Measurements from ENCODE around the gene CLIP4. TPM values are rescaled to one million over a fixed set of nuclear protein-coding genes. Genes with fewer than 3 reads are reported as not detected.

Gene CLIP4
- total RNA-seq, 1 experiment from 2014 or later: 40.3 TPM

- no peak for DNase-seq (ENCODE audit: low read depth)
Measured at GRCh38 chr2:29219374-29219773, 104.2 kb downstream of the CLIP4 start.

DNA sequence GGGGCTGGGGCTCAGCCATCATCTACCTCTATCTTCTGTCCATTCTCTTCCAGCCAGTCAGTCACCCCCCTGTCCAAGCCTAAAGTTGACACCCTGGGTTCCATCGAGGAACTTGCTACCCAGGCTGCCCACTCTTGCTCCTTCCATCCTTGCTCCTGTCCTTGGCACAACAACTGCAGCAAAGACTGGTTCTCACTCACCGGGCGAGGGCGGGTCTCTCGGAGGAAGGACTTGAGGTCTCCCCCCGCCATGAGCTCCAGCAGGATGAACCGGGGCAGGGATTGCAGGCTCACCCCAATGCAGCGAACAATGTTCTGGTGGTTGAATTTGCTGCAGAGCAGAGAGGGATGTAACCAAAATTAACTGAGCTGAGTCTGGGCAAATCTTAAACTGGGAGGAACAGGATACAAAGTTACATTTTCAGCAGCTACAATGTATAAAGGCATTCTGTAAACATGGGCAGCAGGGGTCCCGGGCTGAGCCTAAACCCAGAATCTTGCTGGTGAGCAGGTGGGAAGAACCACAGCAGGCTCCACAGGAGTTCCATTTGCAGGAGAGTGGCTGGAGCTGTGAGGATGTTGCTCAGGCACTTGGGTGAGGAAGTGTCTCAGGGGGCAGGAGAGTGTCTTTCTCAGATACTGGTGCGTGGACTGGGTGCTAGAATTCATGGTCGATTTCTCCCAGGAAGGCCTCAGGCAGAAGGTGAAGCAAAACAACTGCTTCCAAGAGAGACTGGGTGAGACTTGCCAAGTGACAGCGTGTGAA, 105.5 kb downstream of the CLIP4 start:
- DNase-seq (ENCODE audit: low read depth): no peak

GRCh38 chr2:29222381-29223179, 107.4 kb downstream of the CLIP4 start:
- no peak for DNase-seq (ENCODE audit: low read depth)

GRCh38 chr2:29223257-29223656, 108.0 kb downstream of the CLIP4 start:
- DNase-seq (ENCODE audit: low read depth): no peak

DNA sequence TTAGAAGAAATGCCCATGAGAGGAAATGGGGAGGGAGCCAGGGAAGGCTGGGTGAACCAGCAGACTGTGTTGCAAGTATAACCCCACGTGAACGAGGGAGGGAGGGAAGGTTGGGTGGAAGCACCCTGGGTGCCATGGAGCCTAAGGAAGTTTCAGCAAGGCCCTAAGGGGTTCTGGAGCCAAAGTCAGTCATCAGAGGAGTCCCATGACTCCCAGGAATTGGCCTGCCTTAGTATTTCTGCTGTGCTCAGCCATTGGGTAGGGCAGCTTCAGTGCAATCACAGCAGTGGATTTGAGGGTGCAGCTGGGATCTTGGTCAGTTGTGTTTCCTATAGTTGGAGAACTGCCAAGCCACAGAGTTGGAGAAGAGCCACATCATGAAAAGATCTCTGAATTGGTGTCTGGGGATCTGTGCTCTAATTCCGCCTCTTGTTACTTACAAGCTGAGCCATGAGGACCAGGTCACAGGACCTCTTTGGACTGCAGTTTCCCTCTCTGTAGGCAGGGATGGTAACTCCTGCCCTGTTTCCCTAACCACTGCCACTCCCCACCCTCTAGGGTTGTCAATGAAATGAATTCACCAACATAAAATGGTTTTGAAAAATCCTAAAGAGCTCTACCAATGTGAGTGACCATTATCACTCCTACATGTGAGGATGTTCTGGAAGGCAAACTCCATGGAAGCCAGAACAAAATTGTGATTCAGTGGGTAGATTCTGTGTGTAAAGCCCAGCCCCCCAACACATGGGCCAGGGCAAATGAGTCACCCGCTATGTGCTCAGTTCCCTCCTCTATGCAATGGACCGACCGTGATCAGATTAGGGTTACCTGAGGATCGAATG, 108.9 kb downstream of the CLIP4 start:
- DNase-seq (ENCODE audit: low read depth): peak; percentile 96

DNA sequence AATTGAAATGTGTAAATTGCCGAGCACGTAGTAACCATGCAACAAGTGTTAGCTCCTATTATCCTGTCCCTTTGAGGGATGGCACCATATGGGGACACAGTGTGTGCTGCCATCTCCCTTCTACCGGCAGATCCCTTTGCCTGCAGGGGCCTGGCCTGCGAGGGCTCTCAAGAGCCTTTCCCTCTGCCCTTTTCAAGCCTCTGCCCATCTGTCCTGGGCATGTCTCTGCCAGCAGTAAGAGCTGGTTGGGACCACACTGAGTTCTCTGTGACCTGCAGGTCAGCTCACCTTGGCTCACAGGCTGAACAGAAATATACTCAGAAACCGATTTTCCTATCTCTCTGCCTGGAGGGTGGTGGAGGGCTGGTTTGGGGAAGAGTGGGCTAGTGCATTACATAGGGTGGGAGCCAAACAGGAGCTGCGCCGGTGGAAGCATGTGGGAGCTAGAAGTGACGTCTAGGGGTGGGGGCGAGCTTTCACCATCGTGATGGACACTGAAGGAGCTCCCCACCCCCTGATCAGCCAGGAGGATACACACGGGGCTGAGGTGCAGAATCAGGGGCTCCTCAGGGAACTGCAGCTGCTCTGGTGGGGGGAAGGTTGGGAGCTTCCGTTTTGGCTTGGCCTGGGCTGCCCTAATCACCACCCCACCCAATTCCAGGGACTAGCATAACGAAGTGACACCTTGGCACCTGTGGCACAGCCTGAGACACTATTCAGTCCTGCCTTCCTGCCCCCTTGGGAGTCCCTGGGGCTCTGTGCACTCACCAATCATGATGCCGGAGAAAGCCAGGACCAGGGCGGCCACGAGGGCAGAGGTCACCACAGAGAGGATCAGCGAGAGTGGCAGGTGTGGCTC, 109.7 kb downstream of the CLIP4 start:
- no peak for DNase-seq (ENCODE audit: low read depth)

DNA sequence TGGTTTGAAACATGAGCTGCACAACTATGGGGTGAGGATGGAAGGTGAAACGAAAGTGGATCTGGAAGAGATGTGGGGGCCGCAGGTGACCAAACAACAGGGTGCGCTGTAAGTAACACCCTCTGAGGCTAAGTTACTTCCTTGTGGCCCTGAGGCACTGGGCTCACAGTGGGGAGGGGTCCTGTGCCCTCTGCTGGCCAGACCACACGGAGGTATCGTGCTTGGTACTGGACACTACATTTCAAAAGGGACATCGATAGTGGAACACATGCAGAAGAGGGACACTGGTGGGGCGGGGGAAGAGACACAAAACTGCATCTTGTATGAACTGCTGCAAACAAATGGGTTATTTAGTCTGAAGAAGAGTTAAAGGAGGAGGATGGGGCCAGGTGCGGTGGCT, 110.6 kb downstream of the CLIP4 start:
- no peak for DNase-seq (ENCODE audit: low read depth)

DNA sequence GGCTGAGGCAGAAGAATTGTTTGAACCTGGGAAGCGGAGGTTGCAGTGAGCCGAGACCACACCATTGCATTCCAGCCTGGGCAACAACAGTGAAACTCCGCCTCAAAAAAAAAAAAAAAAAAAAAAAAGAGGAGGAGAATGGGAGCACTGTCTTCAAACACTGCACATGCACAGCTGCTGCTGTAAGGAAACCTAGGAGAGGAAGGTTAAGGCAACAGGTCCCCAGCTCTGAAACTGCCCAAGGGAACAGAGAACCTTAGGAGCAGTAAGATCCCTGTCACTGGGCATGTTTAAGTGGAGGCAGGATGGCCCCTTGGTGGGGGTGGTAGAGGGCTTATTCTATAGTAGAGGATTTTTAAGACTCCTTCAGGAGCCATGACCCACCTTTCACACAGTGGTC, 111.2 kb downstream of the CLIP4 start:
- DNase-seq (ENCODE audit: low read depth): no peak

GRCh38 chr2:29226808-29227207, 111.6 kb downstream of the CLIP4 start:
- DNase-seq (ENCODE audit: low read depth): no peak

DNA sequence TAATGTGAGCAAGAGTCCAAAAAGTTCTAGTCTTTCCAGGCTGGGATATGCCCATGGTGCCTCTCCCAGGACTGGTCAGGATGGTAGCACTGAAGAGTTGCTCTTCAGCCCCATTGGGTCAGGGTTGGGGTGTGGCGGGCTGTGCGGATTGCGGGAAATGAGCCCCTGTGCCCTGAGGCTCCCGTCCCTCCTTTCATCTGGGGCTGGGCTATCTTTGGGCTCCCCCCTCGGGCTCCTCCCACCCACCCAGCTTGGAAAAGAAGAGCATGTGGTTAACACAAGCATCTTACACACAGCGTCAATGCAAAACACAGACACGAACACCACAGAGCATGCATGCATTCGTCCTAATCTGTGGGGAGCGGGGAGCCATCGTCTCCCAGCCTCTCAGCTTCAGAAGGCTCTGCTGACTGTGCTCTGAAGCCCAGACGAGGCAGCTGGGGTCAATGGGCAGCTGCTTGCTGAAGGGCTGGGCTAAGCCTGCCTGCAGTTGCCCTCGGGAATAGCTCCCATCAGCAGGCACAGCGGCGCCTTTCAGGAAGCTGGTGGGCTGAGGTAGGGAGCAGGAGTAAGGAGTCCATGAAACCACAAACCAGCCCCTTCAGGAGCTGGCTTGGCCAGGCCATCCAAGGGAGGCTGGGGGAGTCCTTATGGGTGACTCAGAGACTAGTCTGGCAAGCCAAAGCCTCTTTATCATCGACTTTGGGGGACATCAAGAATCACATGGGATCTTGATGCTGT, 112.9 kb downstream of the CLIP4 start:
- peak; percentile 67 for DNase-seq (ENCODE audit: low read depth)

DNA sequence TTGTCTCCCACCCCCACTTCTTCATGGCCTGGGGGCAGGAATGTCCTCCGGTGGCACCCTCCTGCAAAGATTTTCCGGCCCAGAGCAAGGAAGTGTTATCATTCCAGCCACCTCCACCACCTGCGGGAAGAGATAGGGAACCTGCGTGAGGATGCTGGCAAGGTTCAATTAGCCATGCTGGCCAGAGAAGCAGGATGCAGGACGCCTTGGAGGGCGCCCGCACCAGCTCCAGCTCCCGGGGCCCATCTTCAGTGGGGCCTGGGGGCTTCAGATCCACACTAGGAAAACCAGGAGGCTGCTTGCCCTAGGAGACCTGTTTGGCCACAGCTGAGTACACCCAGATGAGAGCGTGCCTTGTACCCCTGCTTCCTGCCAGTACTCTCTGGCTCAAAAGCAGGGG, 113.7 kb downstream of the CLIP4 start:
- no peak for DNase-seq (ENCODE audit: low read depth)

- DNase-seq (ENCODE audit: low read depth): no peak
Measured at GRCh38 chr2:29229640-29230039, 114.4 kb downstream of the CLIP4 start.

DNA sequence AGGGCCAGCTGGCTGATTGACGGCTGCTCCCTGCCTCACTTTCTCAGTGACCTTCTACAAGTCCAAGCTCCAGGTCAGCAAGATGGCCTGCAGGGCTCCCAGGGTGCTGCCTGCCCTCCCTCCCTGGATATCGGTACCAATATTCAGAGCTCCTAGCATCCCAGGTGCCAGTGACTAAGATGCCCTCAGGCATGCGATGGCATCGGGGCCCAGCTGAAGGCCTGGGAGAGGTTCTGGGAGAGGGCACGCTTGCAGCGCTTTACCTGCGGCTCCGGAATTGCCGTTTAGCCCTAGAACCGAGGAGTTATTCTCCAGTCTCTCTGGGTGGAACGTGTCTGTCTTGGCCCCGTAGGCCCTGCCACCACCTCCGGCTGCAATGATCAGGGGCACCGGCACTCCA, 116.8 kb downstream of the CLIP4 start:
- no peak for DNase-seq (ENCODE audit: low read depth)

DNA sequence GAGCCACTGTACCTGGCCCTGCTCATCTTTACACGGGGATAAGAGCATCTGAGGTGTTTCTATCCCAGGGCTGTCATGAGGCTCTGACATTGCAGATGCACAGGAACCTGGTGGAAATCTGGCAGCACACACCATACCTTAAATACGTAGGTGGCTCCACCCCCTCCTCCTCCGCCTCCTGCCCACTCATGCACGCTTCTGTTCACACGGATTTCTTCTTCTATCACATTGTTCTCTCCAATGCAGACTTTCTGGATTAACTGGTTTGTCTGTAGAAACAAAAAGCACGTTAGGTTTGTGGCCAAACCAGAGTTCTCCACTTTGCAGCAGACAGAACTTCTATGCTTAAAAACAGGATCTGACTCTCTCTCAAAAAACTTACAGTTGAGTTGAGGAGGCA, 118.2 kb downstream of the CLIP4 start:
- DNase-seq (ENCODE audit: low read depth): no peak

DNA sequence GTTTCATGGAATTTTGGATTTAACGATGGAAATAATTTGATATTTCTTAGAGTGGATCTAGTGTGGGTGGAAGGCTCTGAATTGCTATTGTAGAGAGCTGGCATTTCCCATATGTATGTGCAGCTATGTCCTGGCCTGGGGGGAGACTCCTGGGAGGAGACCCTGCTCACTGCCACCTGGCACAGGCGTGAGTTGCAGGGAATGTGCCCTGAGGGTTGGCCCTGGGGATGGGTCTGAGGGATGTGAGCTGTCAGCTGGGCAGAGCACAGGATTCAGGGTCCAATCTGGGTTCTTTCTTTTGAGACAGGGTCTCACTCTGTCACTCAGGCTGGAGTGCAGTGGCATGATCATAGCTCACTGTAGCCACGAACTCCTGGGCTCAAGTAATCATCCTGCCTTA, 120.2 kb downstream of the CLIP4 start:
- DNase-seq (ENCODE audit: low read depth): no peak

GRCh38 chr2:29236074-29236473, 120.9 kb downstream of the CLIP4 start:
- DNase-seq (ENCODE audit: low read depth): no peak

GRCh38 chr2:29238497-29238896, 123.3 kb downstream of the CLIP4 start:
- DNase-seq (ENCODE audit: low read depth): peak; percentile 30
